Lung (tissue), 12 donors: ENCODE data around the gene ADAM17. TPM values are rescaled to one million over a fixed set of nuclear protein-coding genes. Genes with fewer than 3 reads are reported as not detected.

Experiments used
- ATAC-seq: fragments of 200-7000 bp; cut with Tn5 transposase; one replicate; pipeline ENCODE4 v1.9.1; 2020; ENCODE audit warnings: moderate number of reproducible peaks; ENCODE audit not compliant: insufficient read depth, low FRiP score
- DNase-seq, 3 donors: peaks; one replicate each; pipeline ENCODE4 v3.0.0-alpha.2; 2013 to 2017
- H3K27ac ChIP-seq, 2 donors: one replicate each; pipeline ENCODE4 v1.5.1; 2013; ENCODE audit warnings: mild to moderate bottlenecking in 2 of 2, moderate library complexity in 2 of 2, control low read depth in 1 of 2, inconsistent platforms in 1 of 2, low read depth in 1 of 2, low read length in 1 of 2
- H3K27me3 ChIP-seq, 3 donors: one replicate each; pipeline ENCODE4 v1.5.1; 2013; ENCODE audit warnings: low read length in 2 of 3; ENCODE audit not compliant: control insufficient read depth in 3 of 3, insufficient read depth in 3 of 3
- H3K36me3 ChIP-seq, 4 donors: one replicate each; pipeline ENCODE4 v1.5.1; 2013; ENCODE audit warnings: low read length in 4 of 4, mild to moderate bottlenecking in 1 of 4, moderate library complexity in 1 of 4; ENCODE audit not compliant: control insufficient read depth in 4 of 4, insufficient read depth in 4 of 4
- H3K4me1 ChIP-seq, 5 donors: one replicate each; pipeline ENCODE4 v1.5.1; 2013; ENCODE audit warnings: low read length in 5 of 5, mild to moderate bottlenecking in 2 of 5, moderate library complexity in 1 of 5; ENCODE audit not compliant: control insufficient read depth in 5 of 5, insufficient read depth in 5 of 5
- H3K4me3 ChIP-seq: one replicate; pipeline ENCODE4 v1.5.1; 2013; ENCODE audit warnings: mild to moderate bottlenecking, control low read depth, moderate library complexity
- H3K9ac ChIP-seq, 2 donors: one replicate each; pipeline ENCODE4 v1.5.1; 2013; ENCODE audit warnings: low read length in 2 of 2, control low read depth in 1 of 2; ENCODE audit not compliant: insufficient read depth in 1 of 2
- H3K9me3 ChIP-seq, 4 donors: one replicate each; pipeline ENCODE4 v1.5.1; 2013; ENCODE audit warnings: low read length in 3 of 4, mild to moderate bottlenecking in 1 of 4, moderate library complexity in 1 of 4; ENCODE audit not compliant: control insufficient read depth in 4 of 4, insufficient read depth in 3 of 4
- WGBS, 2 donors: extraction: QIAGEN DNeasy Blood & Tissue Kit; methylation state at CpG; one replicate each; pipeline ENCODE4 v1.1.7; 2013; 5-methylcytosine and 5-hydroxymethylcytosine counted together
- polyA plus RNA-seq, 2 donors: library from polyadenylated mRNA; stranded (reverse); fragments of 200-250 nt; gene quantifications; one replicate each; pipeline ENCODE4 v1.2.1, GENCODE V29; 2013
- total RNA-seq, 2 donors: library from RNA; depleted of rRNA in 1 of 2; stranded (reverse); fragments of >200 nt in 1 of 2; gene quantifications; one replicate each; pipeline ENCODE4 v1.2.1, GENCODE V29; 2014 to 2021
- TF ChIP-seq, protein P1 (sequence below): IDR thresholded peaks from 2 replicates; pipeline ENCODE4 v1.5.1; 2012; ENCODE audit warnings: mild to moderate bottlenecking; ENCODE audit errors: control extremely low read depth, extremely low read depth
- donor health status: control.
- donor health status: control.
- donor health status: Bipolar disorder and iron deficiency.
- donor health status: healthy.
- donor health status: DM: yes; HTN: yes; CAD: no.

The ADAM17 gene
- total and polyA plus RNA-seq, 4 donors: 16.8 to 56.1 (median 41.2) TPM

DNA sequence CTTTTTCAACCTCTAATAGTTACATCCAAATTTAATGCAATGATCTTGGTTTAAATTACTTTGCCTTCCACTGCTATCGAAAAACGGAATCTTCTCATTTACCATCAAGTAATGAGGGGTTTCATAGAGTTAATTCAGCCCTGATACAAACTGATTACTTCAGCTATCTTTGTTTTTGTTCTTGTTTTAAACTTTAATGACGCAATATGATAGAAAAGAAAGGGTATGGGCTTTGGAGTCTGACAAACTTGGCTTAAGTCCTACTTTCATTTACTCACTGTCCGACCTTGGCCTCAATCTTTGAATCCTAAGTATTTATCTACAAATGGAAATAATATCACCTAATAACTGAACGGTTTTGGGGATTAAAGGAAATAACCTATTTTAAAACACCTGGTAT lies 16.1 kb downstream of the ADAM17 start:
- H3K9ac ChIP-seq: peak overlapping the region; percentile 6 to 36
- H3K4me1 ChIP-seq: peaks cover 0 to 14% (median 4%) of the 10 kb centered on the region in 5 donors
- ATAC-seq: no peak
- peaks cover 0 to 6% (median 2%) of the 10 kb centered on the region in 4 donors for H3K36me3 ChIP-seq
- no peak overlapping the region for H3K27ac ChIP-seq
- no peak overlapping the region for H3K4me3 ChIP-seq
- H3K9me3 ChIP-seq: no peaks in the 10 kb centered on the region
- DNase-seq: peak in 2 of 3 donors; percentile 74 to 81
- H3K27me3 ChIP-seq: no peaks in the 10 kb centered on the region
- WGBS, 2 donors: 62 to 69% methylated on average over 5 of the region's 5 CpGs
- TF ChIP-seq, protein P1, sequence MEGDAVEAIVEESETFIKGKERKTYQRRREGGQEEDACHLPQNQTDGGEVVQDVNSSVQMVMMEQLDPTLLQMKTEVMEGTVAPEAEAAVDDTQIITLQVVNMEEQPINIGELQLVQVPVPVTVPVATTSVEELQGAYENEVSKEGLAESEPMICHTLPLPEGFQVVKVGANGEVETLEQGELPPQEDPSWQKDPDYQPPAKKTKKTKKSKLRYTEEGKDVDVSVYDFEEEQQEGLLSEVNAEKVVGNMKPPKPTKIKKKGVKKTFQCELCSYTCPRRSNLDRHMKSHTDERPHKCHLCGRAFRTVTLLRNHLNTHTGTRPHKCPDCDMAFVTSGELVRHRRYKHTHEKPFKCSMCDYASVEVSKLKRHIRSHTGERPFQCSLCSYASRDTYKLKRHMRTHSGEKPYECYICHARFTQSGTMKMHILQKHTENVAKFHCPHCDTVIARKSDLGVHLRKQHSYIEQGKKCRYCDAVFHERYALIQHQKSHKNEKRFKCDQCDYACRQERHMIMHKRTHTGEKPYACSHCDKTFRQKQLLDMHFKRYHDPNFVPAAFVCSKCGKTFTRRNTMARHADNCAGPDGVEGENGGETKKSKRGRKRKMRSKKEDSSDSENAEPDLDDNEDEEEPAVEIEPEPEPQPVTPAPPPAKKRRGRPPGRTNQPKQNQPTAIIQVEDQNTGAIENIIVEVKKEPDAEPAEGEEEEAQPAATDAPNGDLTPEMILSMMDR: no peak

DNA sequence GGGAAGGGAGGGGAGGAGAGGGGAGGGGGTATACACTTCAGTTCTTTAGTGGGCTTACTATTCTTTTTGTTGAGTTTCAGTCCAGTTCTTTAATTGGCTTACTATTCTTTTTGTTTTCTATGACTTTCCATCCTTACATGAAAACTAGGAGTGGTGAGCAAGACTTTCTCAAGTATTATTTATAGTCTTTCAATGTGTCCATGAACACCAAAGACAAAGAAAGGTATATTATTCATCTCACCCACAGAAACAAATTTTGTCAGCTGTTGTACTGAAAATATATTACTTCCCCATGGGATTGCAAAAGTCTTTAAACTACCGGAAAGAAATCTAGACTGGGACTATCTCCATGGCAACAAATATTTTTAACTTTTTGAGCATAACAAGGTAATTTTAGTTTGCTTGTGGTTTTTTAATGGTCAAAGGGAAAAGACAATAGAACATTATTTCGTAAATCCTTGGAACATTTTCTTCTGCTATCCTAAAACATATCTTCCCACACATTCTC lies 17.6 kb downstream of the ADAM17 start:
- H3K27ac ChIP-seq: no peak overlapping the region

DNA sequence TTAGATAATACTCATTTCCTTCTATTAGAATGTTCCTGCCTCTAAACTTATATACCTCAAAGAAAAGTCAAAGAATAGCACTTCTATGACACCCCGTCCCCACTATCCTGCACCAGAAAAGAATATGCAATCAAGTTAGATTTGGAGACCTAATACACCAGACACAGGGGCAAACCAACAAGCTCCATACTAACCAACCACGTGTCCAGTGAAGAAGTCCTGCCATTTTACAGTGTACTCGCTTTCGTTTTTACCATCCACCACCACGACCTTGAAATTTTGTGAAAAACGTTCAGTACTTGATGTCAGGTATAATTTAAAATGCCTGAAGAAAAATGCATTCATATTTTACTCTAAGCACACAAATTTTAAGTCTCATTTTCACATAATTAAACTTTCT lies 19.1 kb downstream of the ADAM17 start:
- WGBS, 2 donors: 92 to 94% methylated on average over 6 of the region's 6 CpGs
- no peak for DNase-seq
- no peak for ATAC-seq
- H3K36me3 ChIP-seq: peaks cover 1 to 12% (median 8%) of the 10 kb centered on the region in 4 donors
- H3K9ac ChIP-seq: no peak overlapping the region
- no peaks in the 10 kb centered on the region for H3K9me3 ChIP-seq
- H3K4me1 ChIP-seq: peaks cover 0 to 14% (median 0%) of the 10 kb centered on the region in 5 donors
- TF ChIP-seq, protein P1: no peak
- no peaks in the 10 kb centered on the region for H3K27me3 ChIP-seq
- H3K4me3 ChIP-seq: no peak overlapping the region
- H3K27ac ChIP-seq: no peak overlapping the region

More for the DNA sequence above, 17.6 kb downstream of the ADAM17 start:
- TF ChIP-seq, protein P1: no peak
- ATAC-seq (peak; percentile 58), DNase-seq (peak in 2 of 3 donors; percentile 76 to 78)
- Histone ChIP-seq H3K27me3 (no peaks in the 10 kb centered on the region), H3K9me3 (no peaks in the 10 kb centered on the region), H3K36me3 (peaks cover 0 to 9% (median 6%) of the 10 kb centered on the region in 4 donors), H3K4me3 (no peak overlapping the region), H3K9ac (peak overlapping the region in 1 of 2 donors; percentile 35), H3K4me1 (peaks cover 0 to 14% (median 0%) of the 10 kb centered on the region in 5 donors)
- WGBS, 2 donors: 23 to 36% methylated on average over 2 of the region's 2 CpGs

DNA sequence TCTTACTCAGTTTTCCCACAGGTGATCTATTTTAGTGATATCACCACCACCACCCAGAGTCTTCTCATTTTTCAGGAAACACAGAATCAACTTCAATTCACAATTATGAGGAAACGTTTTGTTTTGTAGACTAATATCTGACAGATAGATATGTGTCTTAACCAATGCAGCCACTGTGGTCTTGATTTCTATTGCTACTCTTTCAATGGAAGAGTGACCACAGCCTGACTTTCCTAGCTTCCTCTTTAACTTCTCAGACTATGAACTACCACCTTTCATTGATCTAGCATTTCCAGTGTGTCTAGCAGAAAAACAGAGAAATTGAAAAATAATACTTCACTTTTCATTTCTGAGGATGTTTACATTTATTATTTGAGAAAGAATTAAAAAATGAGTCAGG lies 20.5 kb downstream of the ADAM17 start:
- Histone ChIP-seq H3K4me3 (no peak overlapping the region), H3K27me3 (no peaks in the 10 kb centered on the region), H3K36me3 (peaks cover 3 to 12% (median 8%) of the 10 kb centered on the region in 4 donors), H3K27ac (no peak overlapping the region), H3K4me1 (peaks cover 0 to 14% (median 0%) of the 10 kb centered on the region in 5 donors), H3K9ac (no peak overlapping the region), H3K9me3 (no peaks in the 10 kb centered on the region)
- TF ChIP-seq, protein P1: no peak
- DNase-seq: no peak
- 23 to 44% methylated on average over 1 of the region's 1 CpG for WGBS, 2 donors
- ATAC-seq: no peak
